NCI-H1694 treated with DMSO at 0.1 percent for 48 hours (cell line): ENCODE data around the gene TBC1D22A.
"Not testable (repeated sequence)": the region's sequence is repeated elsewhere in the genome, so short reads cannot be mapped to it uniquely, and the experiment has no call there.

Experiments
- DNase-seq: peaks from one replicate; lab custom pipeline; 2025; lab: John Stamatoyannopoulos, UW

The TBC1D22A gene

DNA sequence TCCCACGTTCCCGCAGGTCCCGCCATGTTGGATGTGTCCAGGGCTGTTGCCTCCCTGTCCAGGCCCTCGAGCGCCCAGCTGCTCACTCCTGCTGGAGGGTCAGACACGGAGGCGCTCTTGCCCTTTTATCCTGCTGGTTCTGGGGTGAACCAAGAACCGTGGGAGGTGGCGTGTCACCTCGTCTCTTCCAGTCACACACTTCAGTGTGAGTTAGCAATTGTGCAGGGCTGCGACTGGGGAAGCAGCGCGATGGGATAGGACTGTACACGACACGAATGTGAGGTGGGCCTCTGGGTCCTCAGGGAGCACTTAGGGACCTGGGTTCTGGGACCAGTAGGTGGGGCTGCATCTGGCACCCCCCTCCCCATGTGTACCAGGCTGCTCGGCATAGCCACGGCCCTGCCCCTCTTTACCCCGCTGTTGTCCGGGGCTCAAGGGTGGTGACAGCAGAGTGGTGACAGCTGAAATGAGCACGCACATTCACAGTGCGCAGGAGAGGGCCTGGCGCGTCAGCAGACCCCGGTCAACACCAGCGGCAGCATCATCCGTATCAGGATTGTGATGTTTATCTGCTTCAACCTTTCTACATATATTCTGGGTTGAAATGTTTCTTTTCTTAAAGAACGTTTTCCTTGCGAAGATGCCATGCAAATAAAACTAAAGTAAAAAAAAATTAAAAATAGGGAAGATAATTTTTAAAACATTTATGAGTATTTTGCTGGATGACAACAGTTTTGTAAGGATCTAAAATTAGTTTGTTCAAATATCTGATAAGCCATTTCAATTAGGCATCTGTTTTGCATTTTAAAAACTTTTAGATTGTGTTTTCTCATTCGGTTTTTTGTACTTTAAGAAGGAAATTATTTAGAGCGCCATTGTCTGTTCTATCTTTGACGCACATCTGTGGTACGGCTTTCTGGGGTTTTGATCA lies 210.7 kb downstream of the TBC1D22A start:
- DNase-seq, result no peak

DNA sequence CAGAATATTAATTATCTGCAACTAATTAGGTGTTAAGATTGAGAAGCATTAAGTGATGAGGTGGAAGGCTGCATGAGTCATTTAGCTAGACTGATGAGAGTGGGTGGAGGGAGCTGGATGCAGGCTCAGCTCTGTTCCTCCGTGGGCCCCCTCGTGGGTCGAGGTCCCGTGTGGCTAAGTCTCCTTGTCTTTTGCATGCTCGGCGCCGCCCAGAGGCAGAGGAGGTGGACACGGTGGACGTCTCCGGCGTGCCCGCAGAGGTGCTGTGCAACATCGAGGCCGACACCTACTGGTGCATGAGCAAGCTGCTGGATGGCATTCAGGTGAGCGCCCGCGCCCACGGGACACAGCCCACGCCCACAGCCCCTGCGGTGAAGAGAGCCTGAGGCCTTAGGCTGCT lies 211.6 kb downstream of the TBC1D22A start:
- DNase-seq, result no peak

DNA sequence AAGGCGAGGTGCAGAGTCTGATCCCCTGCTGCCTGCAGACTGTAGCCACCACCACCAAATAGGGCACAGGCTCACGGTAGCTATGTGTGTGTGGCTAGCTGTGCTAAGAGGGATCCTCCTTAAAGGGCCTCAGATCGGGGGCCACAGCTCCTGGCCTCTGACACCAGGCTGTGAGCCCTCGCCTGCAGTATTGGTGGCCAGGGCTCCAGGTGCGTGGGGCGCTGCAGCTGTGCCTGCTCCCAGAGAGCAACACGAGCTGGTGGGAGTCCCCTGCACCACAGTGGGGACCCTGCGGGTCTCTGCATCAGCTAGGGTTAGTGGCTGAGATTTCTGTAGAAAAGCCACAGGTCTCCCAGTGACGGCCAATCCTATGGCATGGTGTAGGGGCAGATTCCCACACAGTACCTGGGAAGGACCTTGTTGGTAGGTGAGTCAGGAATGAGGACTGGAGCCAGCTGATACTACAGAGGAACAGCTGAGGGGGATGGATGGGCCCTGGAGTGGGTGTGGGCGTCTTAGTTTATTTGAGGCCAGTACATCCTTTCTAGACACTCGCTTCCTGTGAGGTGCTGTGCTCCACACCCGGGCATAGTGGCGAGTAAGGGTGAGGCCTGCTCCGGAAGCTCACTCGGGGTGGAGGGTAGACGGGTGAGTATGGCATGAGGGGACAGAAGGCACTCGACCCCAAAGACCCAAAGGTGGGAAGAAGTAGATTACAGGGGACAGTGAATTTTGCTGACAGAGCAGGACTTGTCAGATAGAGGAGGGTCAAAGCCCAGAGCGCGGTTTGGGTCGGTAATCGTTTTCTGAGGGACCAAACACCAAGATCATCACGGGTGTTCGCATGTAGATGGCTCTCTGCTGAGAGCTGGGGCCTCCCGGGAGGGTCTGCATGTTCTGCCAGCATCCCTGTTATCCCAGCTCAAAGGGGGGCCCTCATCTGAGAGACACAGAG lies 212.5 kb downstream of the TBC1D22A start:
- DNase-seq, result no peak

DNA sequence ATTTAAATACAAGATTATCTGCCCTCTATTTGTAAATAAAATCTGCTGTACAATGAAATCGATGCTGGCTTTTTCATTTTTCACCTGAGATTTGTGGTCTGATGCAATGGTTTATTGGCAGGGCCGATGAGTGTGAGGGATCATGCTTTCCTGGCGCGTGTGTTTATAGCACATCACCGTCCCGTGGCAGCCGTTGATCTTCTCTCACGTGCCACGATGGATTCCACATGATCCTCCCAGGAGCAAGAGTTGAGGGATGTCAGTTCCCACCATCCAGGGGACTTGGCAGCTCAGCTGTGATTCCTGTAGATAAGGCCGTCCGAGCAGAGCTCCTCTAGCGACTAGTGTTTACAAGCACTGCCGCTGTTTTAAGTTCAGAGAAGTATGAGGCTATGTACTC lies 213.7 kb downstream of the TBC1D22A start:
- no peak for DNase-seq

DNA sequence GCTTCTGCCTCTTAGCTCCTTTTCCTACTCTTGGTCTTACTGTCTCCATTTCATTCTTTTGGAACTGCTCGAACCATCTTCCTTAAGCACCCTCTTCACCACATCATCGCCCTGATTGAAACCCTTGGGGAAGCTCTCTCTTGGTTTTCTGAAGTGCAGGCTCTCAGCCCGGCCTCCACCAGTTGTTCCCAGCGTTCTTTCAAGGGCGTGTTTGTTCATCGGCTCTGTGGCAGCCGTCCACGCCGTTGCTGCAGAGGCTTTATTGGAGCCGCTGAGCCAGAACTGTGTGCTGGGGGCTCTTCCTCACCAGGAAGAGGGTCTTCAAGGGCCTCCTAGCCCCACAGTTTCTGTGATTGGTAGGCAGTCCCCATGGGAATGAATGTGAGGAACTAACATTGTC lies 214.1 kb downstream of the TBC1D22A start:
- no peak for DNase-seq

DNA sequence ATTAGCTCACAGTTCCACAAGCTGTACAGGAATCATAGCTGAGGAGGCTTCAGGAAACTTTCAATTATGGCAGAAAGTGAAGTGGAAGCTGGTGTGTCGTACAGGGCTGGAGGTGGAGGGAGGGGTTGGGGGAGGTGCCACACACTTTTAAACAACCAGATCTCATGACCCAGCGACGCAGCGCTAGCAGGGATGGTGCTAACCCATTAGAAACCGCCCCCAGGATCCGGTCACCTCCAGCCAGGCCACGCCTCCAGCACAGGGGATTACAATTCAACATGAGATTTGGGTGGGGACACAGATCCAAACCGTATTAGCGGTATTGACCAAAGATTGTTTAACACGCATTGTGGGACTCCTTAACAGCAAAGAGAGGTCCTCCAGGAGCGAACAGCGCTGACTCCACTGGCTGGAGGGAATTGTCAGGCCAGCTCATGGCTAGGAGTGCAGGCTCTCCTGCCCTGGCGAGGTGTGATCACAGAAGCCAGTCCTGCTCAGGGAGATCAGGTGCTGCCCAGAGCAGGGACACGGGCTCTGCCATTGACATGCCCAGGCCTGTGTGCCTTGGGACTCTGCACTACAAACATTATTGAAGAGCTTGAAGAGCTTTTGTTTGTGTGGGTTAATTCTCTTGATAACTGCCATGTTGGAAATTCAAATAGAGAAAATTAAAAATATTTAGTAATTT lies 215.3 kb downstream of the TBC1D22A start:
- no peak for DNase-seq

DNA sequence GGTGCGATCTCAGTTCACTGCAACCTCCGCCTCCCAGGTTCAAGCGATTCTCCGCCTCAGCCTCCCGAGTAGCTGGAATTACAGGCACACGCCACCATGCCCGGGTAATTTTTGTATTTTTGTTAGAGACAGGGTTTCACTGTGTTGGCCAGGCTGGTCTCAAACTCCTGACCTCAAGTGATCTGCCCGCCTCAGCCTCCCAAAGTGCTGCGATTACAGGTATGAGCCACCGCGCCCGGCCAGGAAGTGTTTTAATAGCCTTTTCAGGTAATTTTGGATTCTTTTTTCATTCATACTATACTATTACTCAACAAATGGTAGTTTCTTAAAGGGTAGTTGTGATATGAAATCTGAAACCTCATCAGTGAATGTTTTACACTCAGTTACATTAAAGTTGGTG lies 216.2 kb downstream of the TBC1D22A start:
- DNase-seq, result not testable (repeated sequence)

DNA sequence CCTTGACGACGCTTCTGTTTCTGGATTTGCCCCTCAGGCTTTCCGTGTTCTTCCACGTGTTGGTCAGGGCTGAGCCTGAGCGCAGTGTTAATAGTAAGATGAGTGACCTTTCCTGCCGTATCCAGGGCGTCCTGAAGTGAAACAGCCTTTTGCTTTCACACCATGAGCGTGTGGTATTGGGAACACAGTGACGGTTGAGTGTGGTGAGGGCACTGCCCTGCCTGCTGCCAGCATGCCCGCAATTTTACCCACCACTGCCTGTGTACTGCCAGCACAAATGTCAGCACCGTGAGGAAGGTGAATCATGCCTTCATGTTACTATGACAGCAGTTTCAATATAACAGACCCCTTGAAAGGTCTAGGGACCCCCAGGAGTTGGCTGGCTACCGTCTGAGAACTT lies 217.1 kb downstream of the TBC1D22A start:
- DNase-seq, result no peak

DNA sequence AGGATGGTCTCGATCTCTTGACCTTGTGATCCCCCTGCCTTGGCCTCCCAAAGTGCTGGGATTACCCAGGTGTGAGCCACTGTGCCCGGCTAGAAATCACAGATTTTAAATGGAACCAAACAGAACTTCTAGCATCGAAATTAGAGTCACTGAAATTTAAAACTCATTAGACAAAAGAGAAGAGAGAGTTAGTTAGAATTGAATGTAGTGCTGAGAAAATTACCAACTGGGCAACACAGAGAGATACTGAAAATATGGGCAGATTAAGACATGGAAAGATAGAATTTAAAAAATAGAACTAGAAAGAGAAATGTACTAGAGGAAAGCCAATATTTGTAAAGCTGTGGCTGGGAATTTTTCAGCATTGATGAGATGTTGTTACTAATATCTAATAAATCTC lies 217.9 kb downstream of the TBC1D22A start:
- DNase-seq, result no peak

DNA sequence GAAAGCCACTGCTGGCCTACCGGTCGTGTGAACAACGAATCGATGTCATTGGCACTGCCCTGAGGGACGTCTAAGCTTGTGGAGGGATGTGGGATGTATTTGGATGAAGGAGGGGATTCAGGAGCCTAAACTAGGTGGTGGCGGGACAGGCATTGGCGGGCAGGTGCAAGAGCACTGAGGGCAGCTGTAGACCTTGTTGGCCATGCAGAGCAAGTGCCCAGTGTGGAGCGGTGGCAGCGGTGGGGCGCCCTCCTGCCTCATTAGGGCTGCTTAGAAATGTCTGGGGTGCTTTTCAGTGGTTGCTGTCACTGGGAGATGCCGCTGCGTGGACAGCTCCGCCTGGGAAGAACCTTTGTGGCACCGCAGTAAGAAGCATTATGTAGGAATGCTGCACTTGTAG lies 220.2 kb downstream of the TBC1D22A start:
- DNase-seq, result no peak

DNA sequence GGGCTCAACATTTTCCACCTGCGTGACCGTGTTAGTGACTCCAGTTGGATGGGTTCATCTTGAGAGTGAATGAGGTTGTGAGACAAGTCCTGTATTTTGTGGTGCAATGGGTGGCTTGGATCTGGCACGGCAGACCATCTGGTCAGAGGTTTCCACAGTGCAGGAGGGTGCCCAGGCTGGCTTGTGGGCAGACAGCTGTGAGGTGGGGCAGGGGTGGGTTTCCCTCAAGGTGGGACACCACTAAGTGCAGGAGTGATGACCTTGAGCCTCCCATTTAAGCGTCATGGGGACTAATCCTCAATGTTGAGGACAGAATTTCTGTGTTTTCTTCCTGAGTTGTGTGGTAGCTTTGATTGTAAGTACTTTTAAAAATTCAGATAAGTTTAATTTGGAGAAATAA lies 220.6 kb downstream of the TBC1D22A start:
- no peak for DNase-seq

DNA sequence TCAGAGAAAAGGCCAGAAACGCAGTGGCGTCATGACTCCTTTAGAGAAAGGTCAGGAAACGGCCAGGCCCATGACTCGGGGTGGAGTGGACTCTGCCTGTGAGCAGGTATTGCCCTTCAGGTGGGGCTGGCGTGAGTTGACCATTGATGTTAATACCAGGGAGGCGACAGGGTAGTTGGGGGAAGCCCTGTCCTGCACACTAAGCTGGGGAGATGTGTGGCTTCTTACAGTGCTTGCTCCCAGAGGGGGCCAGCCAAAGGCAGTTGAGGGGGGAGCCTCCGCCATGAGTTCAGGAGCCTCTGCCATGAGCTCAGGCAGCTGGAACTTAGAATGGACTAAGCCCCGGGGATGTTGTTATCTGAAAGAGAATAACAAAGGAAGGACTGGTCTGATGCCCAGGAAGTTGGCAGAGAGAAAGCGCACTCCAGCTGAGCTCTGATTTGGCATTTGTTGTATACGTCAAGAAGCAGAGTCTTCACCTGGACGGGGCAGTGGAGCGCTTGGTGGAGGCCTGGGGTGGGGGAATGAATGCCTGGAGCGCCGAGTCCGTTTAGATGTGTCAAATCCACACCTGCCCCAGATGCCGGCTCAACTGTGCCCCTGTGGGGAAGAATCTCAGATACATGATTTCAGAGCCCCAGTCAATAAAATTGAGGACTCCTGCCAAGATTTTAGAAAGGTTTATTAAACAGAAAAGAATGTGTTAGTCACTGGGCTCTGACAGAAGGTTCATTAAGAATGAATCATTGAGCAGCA lies 222.5 kb downstream of the TBC1D22A start:
- no peak for DNase-seq

DNA sequence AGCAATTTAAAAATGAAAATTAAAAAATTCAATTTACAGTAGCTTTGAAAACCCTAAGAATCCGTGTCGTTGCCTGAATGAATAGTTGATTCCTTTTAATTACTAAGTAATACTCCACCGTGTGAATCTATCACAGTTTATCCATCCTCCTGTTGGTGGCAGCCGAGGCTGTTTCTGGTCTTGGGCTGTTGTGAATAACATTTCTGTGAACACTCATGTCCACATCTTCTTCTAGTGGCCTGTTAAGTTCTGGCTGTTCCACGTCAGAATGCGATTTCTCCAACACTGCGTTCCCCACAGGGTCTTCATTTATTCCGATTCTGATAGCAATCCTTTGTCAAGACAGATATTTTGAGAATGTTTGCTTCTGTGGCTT lies 223.0 kb downstream of the TBC1D22A start:
- no peak for DNase-seq

DNA sequence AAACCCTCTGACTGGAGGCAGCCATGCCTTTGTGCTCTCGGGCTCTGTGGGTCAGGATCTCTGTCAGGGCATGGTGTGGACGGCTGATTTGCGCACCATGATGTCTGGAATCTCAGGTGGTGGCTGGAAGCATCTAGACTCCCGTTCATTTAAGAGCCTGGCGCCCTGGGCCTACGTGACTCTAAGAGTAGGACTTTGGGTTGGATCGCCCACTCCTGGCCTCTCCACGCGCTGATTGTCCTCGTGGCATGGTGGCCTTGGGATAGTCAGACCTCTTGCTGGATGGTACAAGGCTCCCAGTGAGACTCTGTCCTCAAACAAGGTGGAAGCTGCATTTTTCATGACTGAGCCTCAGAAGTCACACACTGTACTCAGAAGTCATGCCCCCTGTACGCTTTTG lies 224.3 kb downstream of the TBC1D22A start:
- no peak for DNase-seq

DNA sequence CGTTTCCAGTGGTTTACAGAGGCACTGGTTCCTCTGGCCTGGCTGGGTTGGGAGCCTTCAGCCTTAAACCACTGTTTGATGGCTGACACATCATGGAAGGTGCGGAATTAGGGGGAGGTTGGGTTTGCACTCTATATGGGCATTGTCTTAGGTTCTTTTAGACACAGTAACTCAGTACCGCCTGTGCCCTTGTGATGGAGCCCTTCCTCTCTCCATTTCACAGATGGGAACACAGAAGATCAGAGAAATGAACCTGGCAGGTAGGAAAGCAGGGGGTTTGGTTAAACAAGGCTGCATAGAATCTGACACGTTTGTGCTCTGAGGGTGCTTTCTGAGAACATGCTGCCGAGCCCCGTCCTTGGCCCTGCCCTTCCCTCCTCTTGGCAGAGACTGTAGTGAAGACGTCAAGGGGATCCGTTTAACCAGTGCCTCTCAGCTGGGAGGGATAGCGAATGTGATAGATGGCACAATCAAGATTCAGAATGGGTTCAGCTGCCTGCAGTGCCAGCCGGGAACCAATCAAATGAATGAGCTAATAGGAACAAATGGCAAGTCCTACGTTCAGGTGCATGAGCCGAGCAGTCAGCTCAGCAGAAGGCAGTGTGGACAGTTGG lies 228.6 kb downstream of the TBC1D22A start:
- DNase-seq, result no peak

DNA sequence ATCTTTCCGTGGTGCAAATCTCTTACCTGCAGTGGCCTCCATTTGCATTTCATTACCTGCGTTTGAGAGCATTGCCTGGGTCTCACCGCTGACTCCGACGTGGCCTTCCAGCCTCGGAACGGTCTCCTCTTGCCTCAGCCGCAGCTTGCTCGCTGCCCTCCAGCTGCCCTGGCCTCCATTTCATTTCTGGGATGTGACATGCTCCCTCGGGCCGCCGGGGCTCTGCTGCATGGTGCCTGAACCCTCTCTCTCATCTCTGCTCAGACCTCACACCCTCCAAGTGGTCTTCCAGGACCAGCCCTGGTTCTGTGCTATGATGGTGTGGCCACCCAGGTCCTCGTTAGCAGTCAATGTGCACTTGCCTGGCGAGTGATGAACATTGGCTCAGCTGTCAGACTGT lies 229.2 kb downstream of the TBC1D22A start:
- DNase-seq, result no peak

DNA sequence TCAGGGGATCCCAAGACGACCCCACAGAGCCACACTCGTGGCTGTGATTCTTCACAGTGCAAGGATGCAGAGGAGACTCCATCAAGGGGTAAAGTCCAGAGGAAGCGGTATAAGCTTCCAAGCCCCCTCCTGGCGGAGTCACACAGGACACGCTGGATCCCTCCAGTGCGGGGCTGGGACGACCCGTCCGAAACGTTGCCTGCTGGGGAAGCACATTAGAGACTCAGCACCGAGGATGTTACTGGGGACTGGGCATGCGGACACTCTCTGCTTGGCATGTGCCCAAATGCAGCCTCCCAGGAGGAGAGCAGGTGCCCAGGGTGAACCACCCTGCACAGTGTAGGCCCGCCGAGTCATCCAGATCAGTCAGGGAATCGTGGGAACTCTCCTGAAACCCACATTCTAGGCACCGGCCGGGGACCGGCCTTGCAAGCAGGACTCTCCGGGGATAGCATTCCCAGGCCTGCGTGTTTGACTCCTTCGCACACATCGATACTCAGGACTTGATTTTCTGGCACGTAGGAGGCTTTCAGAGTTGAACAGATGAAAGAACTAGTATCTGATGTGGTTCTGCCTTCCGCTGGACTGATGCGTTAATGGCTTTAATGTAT lies 229.8 kb downstream of the TBC1D22A start:
- DNase-seq, result no peak

DNA sequence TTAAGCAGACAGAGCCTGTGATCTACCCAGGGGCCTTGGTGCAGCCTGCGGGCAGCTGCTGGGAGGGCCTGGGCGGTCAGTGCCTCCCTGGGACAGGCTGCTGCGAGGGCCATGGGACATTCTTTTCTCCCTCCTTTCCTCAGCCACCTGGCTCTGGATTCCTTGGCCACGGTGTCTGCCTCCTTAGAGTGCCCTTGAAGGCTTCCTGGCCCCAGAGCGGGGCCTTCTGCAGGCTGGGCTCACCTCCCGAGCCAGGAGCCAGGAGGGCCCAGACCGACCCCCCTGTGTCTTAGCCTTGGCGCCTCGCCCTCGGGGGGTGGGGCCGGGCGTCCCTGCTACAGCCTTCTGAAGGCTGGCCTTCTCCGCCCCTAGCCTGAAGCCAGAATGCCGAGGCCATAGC lies 231.2 kb downstream of the TBC1D22A start:
- no peak for DNase-seq

DNA sequence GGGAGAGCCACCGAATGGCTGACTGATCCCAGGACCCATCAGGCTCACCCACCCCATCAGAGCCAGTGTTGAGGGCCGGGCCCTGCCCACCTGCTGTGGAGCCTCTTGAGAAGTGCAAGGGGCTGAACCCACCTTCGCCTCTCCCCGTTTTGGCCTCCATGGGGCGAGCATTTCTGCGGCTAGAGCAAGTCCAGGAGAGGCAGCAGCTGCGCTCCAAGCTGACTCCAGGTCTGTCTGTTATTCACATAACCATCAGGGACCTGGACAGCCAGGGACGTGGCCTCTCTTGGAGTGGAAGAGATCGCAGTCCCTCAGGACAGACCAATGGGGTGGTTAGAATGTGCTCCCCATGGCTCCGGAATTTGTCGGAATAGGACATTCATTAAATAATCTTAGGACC lies 231.8 kb downstream of the TBC1D22A start:
- no peak for DNase-seq

DNA sequence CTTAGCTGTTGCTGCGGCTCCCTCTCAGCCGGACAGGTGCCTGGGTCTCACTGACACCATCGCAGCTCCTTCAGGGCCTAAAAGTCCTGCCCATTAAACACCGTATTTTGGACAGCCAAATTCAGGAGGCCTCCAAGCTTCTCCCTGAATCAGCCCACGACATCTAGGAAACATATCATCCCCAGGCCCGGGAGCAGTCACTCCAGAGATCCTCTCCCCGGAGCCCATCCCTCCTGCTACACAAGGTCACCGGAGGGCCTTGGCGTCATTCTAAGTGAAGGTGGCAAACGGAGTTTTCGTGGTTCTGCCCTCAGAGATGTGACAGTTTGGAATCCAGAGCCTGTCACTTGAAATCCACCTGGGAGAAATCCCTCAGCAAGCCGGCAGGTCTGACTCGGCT lies 232.5 kb downstream of the TBC1D22A start:
- no peak for DNase-seq
